ENCODE data around the gene NUP107. TPM values are rescaled to one million over a fixed set of nuclear protein-coding genes. Genes with fewer than 3 reads are reported as not detected.

Gene NUP107
- total RNA-seq, 4 donors from 2014 or later: 14.2 to 48.4 (median 36.2) TPM

DNA sequence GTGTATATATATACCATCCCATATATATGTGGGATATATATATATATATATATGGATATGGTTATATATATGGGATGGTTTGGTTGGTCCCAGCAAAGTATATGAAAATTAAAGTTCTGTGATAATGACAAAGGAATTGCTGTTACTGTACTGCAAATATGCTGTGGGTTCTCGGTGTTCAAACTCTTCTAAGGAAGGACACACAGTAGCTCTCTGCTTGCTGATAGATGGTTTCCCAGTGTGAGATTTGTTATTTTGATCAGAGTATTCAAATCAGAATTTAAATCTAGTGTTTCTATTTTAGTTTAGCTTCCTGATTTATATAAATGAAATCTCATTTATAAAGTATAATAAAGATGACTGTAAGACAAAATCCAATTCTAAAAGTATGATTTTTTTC, 78.9 kb downstream of the NUP107 start:
- DNase-seq: no peak
- peaks cover 0 to 58% (median 0%) of the 10 kb centered on the region in 3 donors for H3K36me3 ChIP-seq
- H3K4me3 ChIP-seq: no peak overlapping the region
- H3K27ac ChIP-seq: no peak overlapping the region
- intact Hi-C loops (cut with DNase I): no loop called here
- H3K27me3 ChIP-seq: no peaks in the 10 kb centered on the region
- TF ChIP-seq POLR2A (IDR thresholded peaks at IDR 0.05): no peak
- TF ChIP-seq, protein P1, sequence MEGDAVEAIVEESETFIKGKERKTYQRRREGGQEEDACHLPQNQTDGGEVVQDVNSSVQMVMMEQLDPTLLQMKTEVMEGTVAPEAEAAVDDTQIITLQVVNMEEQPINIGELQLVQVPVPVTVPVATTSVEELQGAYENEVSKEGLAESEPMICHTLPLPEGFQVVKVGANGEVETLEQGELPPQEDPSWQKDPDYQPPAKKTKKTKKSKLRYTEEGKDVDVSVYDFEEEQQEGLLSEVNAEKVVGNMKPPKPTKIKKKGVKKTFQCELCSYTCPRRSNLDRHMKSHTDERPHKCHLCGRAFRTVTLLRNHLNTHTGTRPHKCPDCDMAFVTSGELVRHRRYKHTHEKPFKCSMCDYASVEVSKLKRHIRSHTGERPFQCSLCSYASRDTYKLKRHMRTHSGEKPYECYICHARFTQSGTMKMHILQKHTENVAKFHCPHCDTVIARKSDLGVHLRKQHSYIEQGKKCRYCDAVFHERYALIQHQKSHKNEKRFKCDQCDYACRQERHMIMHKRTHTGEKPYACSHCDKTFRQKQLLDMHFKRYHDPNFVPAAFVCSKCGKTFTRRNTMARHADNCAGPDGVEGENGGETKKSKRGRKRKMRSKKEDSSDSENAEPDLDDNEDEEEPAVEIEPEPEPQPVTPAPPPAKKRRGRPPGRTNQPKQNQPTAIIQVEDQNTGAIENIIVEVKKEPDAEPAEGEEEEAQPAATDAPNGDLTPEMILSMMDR (IDR thresholded peaks at IDR 0.05): no peak
- no peaks in the 10 kb centered on the region for H3K9me3 ChIP-seq
- 94 to 100% methylated on average over 1 of the region's 1 CpG for WGBS, 2 donors
- peaks cover 0 to 25% (median 3%) of the 10 kb centered on the region in 3 donors for H3K4me1 ChIP-seq

DNA sequence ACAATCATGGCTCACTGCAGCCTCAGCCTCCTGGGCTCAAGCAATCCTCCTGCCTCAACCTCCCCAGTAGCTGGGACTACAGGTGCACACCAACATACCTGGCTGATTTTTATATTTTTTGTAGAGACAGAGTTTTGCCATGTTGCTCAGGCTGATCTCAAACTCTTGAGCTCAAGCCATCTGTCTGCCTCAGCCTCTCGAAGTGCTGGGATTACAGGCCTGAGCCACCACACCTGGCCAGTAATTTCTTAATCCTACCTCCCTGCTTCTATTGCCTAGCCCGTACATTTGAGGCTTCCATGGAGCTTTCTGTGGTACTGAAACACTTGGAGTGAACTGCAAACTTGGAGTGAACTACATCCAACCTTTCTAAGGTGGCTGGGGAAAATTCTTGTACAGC, 79.9 kb downstream of the NUP107 start:
- Histone ChIP-seq H3K27ac (no peak overlapping the region), H3K9me3 (no peaks in the 10 kb centered on the region), H3K4me1 (peaks cover 0 to 25% (median 3%) of the 10 kb centered on the region in 3 donors), H3K36me3 (peaks cover 0 to 49% (median 0%) of the 10 kb centered on the region in 3 donors), H3K4me3 (no peak overlapping the region), H3K27me3 (no peaks in the 10 kb centered on the region)
- no peak for DNase-seq
- 66 to 93% methylated on average over 2 of the region's 2 CpGs for WGBS, 2 donors
- TF ChIP-seq POLR2A (IDR thresholded peaks at IDR 0.05): no peak
- TF ChIP-seq, protein P1 (IDR thresholded peaks at IDR 0.05): no peak
- intact Hi-C loops (cut with DNase I): no loop called here

DNA sequence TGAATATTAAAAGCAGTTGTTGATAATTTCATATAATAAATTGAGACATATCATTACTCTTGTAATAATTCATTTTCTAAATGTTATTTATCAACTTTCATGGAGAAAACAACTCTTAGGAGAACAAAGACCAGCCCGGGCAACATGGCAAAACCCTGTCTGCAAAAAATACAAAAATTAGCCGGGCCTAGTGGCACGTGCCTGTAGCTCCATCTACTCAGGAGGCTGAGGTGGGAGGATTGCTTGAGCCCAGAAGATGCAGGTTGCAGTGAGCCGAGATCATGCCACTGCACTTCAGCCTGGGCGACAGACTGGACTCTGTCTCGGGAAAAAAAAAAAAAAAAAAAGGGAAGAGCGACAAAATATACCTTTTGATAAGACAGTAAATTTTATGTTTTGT, 80.4 kb downstream of the NUP107 start:
- Histone ChIP-seq H3K9me3 (no peaks in the 10 kb centered on the region), H3K4me3 (no peak overlapping the region), H3K36me3 (peaks cover 0 to 44% (median 0%) of the 10 kb centered on the region in 3 donors), H3K27ac (no peak overlapping the region), H3K27me3 (no peaks in the 10 kb centered on the region), H3K4me1 (peaks cover 0 to 20% (median 3%) of the 10 kb centered on the region in 3 donors)
- intact Hi-C loops (cut with DNase I): no loop called here
- WGBS, 2 donors: 92% methylated on average over 7 of the region's 7 CpGs
- TF ChIP-seq POLR2A (IDR thresholded peaks at IDR 0.05): no peak
- TF ChIP-seq, protein P1 (IDR thresholded peaks at IDR 0.05): no peak
- DNase-seq: no peak

DNA sequence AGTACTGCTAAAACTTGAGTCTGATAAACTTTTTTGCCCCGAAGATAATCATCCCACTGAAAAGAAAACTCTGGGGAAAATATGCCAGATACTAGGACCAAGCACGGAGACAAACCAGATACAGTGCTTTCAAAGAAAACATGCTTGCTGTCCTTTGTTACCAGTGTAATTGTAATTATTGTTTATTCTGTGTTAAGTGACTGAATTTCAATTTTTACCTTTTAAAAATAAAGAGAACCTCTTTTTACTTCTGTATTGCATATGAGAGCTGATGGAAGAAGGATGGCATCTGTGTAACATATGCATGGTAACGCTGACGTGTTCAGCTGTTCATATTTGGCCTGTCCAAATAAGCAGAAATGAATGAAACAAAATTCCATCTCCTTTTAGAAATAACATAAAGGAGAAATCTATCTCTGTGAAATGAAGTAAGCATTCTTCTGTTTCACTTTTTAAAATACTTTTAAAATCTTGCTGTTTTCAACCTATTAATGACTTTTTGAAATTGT, 81.7 kb downstream of the NUP107 start:
- intact Hi-C loops (cut with DNase I): no loop called here
- Histone ChIP-seq H3K27ac (no peak overlapping the region), H3K9me3 (no peaks in the 10 kb centered on the region), H3K4me1 (peaks cover 0 to 12% (median 3%) of the 10 kb centered on the region in 3 donors), H3K36me3 (peaks cover 0 to 36% (median 0%) of the 10 kb centered on the region in 3 donors), H3K4me3 (no peak overlapping the region), H3K27me3 (no peaks in the 10 kb centered on the region)
- 83 to 84% methylated on average over 4 of the region's 4 CpGs for WGBS, 2 donors
- no peak for DNase-seq
- TF ChIP-seq, protein P1 (IDR thresholded peaks at IDR 0.05): no peak
- TF ChIP-seq POLR2A (IDR thresholded peaks at IDR 0.05): no peak

DNA sequence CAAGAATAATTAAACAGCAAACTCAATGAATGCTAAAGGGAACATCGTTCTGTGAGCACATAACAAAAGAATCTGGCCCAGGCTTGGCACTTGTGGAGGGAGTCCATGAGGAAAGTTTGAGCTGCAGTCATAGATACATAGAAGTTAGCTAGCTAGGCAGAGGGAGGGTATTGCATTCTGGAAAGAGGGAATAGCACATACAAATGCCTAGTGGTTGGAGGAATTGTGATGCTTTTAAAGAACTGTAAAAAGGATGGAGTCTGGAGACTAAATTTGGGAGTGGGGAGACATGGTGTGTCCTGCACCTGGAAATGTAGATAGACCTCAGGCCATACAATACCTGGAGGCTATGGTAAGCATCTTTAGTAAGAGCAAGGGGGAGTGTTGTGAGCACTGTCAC, 83.2 kb downstream of the NUP107 start:
- no peaks in the 10 kb centered on the region for H3K9me3 ChIP-seq
- H3K4me1 ChIP-seq: no peaks in the 10 kb centered on the region
- H3K27me3 ChIP-seq: no peaks in the 10 kb centered on the region
- no peak for TF ChIP-seq POLR2A (IDR thresholded peaks at IDR 0.05)
- TF ChIP-seq, protein P1 (IDR thresholded peaks at IDR 0.05): no peak
- DNase-seq: no peak
- intact Hi-C loops (cut with DNase I): no loop called here
- no peak overlapping the region for H3K4me3 ChIP-seq
- peaks cover 0 to 21% (median 0%) of the 10 kb centered on the region in 3 donors for H3K36me3 ChIP-seq
- WGBS, 2 donors: 75 to 100% methylated on average over 1 of the region's 1 CpG
- H3K27ac ChIP-seq: no peak overlapping the region
